Thyroid gland (tissue), 4 donors: ENCODE measurements around the gene CEP350. TPM values are rescaled to one million over a fixed set of nuclear protein-coding genes. Genes with fewer than 3 reads are reported as not detected.

Source experiments
- DNase-seq, 2 donors: peaks; one replicate each; pipeline ENCODE4 v3.0.0-alpha.2; 2019
- H3K27ac ChIP-seq, 3 donors: fragments of 200-600 bp; sonication (generic); 1 replicate in 2 of 3; 2 replicates in 1 of 3; pipeline ENCODE4 v1.5.1; 2016 to 2019; ENCODE audit warnings: mild to moderate bottlenecking in 1 of 3, moderate library complexity in 1 of 3
- H3K27me3 ChIP-seq: fragments of 200-600 bp; sonication (generic); one replicate; pipeline ENCODE4 v1.5.1; 2019
- H3K36me3 ChIP-seq, 2 donors: fragments of 200-600 bp; sonication (generic); one replicate each; pipeline ENCODE4 v1.5.1; 2016 to 2019
- H3K4me1 ChIP-seq, 2 donors: fragments of 200-600 bp; sonication (generic); one replicate each; pipeline ENCODE4 v1.5.1; 2017 to 2019
- H3K4me3 ChIP-seq, 3 donors: fragments of 200-600 bp; sonication (generic); replicated peaks in 1 of 3; 1 replicate in 2 of 3; 2 replicates in 1 of 3; pipeline ENCODE4 v1.5.1; 2016; ENCODE audit warnings: mild to moderate bottlenecking in 1 of 3
- H3K9me3 ChIP-seq: fragments of 200-600 bp; sonication (generic); one replicate; pipeline ENCODE4 v1.5.1; 2017
- POLR2A ChIP-seq, 2 donors: fragments of 450-650 bp; IDR thresholded peaks; one replicate each; pipeline ENCODE4 v1.6.1; 2017; ENCODE audit warnings: antibody characterized with exemption in 2 of 2, mild to moderate bottlenecking in 2 of 2, moderate library complexity in 1 of 2
- WGBS, 2 donors: methylation state at CpG; one replicate each; pipeline ENCODE4 v1.1.5; 2017; 5-methylcytosine and 5-hydroxymethylcytosine counted together
- intact Hi-C: fragments of 100-400 bp; cut with DNase I; formaldehyde crosslinking; loops from one replicate; pipeline ENCODE4 v1.15.1; 2023
- total RNA-seq, 4 donors: library from RNA; depleted of rRNA; stranded (reverse); fragments of >200 nt; gene quantifications; one replicate each; pipeline ENCODE4 v1.2.3, GENCODE V29; 2016
- TF ChIP-seq, protein P1 (sequence below), 6 experiments: fragments of 200-600 bp in 3 of 6; fragments of 450-650 bp in 3 of 6; sonication (generic) in 3 of 6; IDR thresholded peaks; one replicate each; pipeline ENCODE4 v1.5.1; 2016 to 2019; ENCODE audit warnings: antibody characterized with exemption in 6 of 6, mild to moderate bottlenecking in 2 of 6, inconsistent platforms in 1 of 6, moderate library complexity in 1 of 6

Gene CEP350
- total RNA-seq, 4 donors from 2014 or later, result 58.3 to 78.1 (median 65.2) TPM

DNA sequence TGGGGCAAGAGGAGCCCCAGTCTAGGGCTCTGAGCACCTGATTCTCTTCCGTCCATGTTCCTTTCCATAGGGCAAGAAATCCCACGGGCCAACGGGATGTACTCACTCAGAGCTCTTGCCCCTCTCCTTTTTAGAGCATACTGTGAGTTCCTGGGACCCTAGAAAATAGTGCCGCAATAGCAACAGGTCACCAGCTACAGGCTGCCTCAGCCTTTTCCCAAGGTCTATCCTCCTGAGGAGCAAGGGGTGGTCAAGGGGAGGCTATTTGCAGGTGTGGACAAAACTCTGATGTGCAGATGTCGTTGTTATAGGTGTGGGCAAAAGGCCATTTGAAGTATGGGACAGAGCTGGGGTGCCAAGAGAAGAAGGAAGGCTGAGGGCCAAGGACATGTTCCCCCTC is 198.4 kb downstream of the CEP350 start:
- TF ChIP-seq, protein P1, sequence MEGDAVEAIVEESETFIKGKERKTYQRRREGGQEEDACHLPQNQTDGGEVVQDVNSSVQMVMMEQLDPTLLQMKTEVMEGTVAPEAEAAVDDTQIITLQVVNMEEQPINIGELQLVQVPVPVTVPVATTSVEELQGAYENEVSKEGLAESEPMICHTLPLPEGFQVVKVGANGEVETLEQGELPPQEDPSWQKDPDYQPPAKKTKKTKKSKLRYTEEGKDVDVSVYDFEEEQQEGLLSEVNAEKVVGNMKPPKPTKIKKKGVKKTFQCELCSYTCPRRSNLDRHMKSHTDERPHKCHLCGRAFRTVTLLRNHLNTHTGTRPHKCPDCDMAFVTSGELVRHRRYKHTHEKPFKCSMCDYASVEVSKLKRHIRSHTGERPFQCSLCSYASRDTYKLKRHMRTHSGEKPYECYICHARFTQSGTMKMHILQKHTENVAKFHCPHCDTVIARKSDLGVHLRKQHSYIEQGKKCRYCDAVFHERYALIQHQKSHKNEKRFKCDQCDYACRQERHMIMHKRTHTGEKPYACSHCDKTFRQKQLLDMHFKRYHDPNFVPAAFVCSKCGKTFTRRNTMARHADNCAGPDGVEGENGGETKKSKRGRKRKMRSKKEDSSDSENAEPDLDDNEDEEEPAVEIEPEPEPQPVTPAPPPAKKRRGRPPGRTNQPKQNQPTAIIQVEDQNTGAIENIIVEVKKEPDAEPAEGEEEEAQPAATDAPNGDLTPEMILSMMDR (IDR thresholded peaks at IDR 0.05), result no peak
- no peak for TF ChIP-seq POLR2A (IDR thresholded peaks at IDR 0.05)
- DNase-seq, result no peak
- Histone ChIP-seq H3K36me3 (no peaks in the 10 kb centered on the region), H3K4me1 (peaks cover 0 to 12% of the 10 kb centered on the region in 2 donors), H3K9me3 (no peaks in the 10 kb centered on the region), H3K4me3 (no peak overlapping the region), H3K27ac (no peak overlapping the region), H3K27me3 (no peaks in the 10 kb centered on the region)
- intact Hi-C loops, result no loop called here
- WGBS, 2 donors, result 96 to 97% methylated on average over 5 of the region's 5 CpGs

DNA sequence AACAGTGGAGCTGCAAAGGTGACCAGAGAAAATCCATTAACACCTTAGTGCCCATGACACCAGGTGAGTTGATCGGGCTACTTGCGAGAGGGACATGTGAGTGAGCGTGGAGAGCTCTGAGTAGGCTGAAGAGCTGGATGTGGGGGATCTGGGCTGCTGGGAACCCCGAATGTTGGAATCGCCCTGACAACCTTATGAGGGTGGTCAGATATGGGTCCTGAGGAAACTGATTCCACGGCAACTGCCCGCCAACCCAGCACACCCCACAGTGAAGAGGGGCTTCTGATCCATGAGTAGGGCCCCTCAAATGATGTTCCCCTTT is 199.4 kb downstream of the CEP350 start:
- 6 to 7% methylated on average over 7 of the region's 7 CpGs for WGBS, 2 donors
- TF ChIP-seq, protein P1 (IDR thresholded peaks at IDR 0.05), result no peak
- TF ChIP-seq POLR2A (IDR thresholded peaks at IDR 0.05), result no peak
- no peaks in the 10 kb centered on the region for H3K36me3 ChIP-seq
- H3K4me3 ChIP-seq, result peak overlapping the region in 2 of 3 donors; percentile 64 to 83
- H3K27me3 ChIP-seq, result no peaks in the 10 kb centered on the region
- peaks cover 0 to 12% of the 10 kb centered on the region in 2 donors for H3K4me1 ChIP-seq
- DNase-seq, result no peak
- no peaks in the 10 kb centered on the region for H3K9me3 ChIP-seq
- H3K27ac ChIP-seq, result peak overlapping the region in 1 of 3 donors; percentile 70
- intact Hi-C loops, result no loop called here

DNA sequence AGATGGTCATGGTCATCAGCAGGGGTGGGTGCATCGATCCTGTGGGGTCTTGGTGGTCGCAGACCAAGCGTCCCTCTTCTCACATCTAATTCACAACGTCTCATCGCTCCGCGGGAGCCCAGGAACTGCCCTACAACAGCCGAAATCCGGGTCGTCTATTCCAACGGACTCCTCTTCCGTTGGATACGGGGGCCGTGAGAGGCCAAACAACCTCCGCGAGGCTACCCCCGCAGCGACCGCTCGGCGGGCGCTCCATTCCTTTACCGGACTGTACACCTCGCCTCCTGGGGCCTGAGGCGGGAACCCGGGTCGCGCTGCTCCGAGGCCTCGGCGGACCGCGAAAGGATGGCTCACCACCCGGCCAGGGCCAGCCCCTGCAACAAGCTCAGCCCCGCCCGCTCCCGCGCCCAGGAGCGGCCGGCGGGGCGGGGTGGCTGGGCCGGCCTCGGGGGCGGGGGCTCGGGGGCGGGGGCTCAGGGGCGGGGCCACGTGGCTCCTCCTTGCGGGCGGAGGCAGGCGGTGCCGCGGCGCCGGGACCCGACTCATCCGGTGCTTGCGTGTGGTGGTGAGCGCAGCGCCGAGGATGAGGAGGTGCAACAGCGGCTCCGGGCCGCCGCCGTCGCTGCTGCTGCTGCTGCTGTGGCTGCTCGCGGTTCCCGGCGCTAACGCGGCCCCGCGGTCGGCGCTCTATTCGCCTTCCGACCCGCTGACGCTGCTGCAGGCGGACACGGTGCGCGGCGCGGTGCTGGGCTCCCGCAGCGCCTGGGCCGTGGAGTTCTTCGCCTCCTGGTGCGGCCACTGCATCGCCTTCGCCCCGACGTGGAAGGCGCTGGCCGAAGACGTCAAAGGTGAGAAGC is 199.9 kb downstream of the CEP350 start, which contains the start of gene QSOX1:
TSS of gene QSOX1 (plus strand) at position 545 of the 857 bp plus-strand sequence. CDS start at position 584, 39 bp downstream.
- TF ChIP-seq, protein P1 (IDR thresholded peaks at IDR 0.05), result peak in 2 of 6 experiments; percentile 16 to 32
- peak; percentile 53 to 86 for TF ChIP-seq POLR2A (IDR thresholded peaks at IDR 0.05)
- peak; percentile 83 to 86 for DNase-seq
- Histone ChIP-seq H3K36me3 (no peaks in the 10 kb centered on the region), H3K9me3 (no peaks in the 10 kb centered on the region), H3K27me3 (no peaks in the 10 kb centered on the region), H3K4me3 (peak within 1 kb of the TSS; percentile 27 to 83 (median 64)), H3K27ac (peak within 1 kb of the TSS; percentile 73 to 82 (median 77)), H3K4me1 (peaks cover 0 to 12% of the 10 kb centered on the region in 2 donors)
- 0% methylated on average over 9 to 23 of the region's 100 CpGs for WGBS, 2 donors
- intact Hi-C loops, result no loop called here

DNA sequence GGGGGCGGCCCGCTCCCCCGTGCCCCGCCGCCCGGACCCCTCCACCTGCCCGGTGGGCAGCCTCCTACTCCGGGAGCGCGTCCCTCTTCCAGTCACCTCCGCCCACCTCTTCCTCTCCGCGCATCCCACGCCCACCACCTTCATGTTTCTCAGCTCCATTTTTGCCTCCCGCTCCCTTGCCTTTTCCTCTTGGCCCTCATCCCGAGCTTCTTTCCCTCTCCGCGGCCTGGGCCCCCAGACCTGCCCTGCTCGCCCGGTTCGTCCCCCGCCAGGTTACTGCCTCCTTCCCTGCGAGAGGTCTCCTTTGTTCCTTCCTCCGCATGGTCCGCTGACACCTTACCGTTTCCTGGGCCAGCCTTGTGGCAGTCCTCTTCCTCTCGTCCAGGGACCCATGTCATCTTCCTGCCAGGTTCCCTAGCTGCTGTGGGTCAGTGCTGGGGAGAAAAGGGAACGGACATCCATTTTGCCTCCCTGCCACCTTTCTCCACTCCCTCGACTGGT is 200.6 kb downstream of the CEP350 start:
- TF ChIP-seq, protein P1 (IDR thresholded peaks at IDR 0.05), result no peak
- H3K27ac ChIP-seq, result peak overlapping the region in 2 of 3 donors; percentile 41 to 73

DNA sequence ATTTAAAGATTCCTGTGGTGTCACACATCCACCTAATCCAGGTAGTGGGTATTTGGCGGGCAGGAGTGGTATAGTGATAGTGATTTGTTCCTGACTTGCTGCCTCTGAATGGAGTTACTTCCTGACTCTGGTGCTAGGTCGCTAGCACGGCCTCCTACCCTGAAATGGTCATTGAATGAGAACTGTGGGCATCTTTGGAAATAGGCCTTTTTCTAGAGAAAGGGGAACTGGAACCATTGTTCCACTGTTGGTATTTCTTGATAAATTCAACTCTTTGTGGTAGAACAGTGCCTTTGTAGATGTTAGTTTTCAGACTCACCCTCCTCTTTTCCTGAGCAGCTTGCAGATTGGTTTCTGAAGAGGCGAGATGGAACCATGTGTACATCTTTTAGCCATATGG is 201.6 kb downstream of the CEP350 start:
- no peak for DNase-seq
- H3K4me3 ChIP-seq, result no peak overlapping the region
- H3K36me3 ChIP-seq, result no peaks in the 10 kb centered on the region
- no peaks in the 10 kb centered on the region for H3K27me3 ChIP-seq
- no peaks in the 10 kb centered on the region for H3K9me3 ChIP-seq
- WGBS, 2 donors, result 77 to 98% methylated on average over 4 of the region's 4 CpGs
- H3K27ac ChIP-seq, result no peak overlapping the region
- TF ChIP-seq, protein P1 (IDR thresholded peaks at IDR 0.05), result no peak
- TF ChIP-seq POLR2A (IDR thresholded peaks at IDR 0.05), result no peak
- peaks cover 0 to 12% of the 10 kb centered on the region in 2 donors for H3K4me1 ChIP-seq
- intact Hi-C loops, result no loop called here

More for the DNA sequence above, 200.6 kb downstream of the CEP350 start:
- Histone ChIP-seq H3K36me3 (no peaks in the 10 kb centered on the region), H3K4me3 (peak overlapping the region; percentile 27 to 64 (median 56)), H3K9me3 (no peaks in the 10 kb centered on the region), H3K4me1 (peaks cover 0 to 12% of the 10 kb centered on the region in 2 donors), H3K27me3 (no peaks in the 10 kb centered on the region)
- intact Hi-C loops, result no loop called here
- 8% methylated on average over 23 to 29 of the region's 29 CpGs for WGBS, 2 donors
- DNase-seq, result peak; percentile 11 to 21
